C4-2B (cell line): ENCODE measurements around the gene REEP6.

ENCODE experiments used
- H3K27ac ChIP-seq: fragments of 450-650 bp; 2 replicates; pipeline ENCODE4 v1.5.1; 2017
- ZFX ChIP-seq: fragments of 450-650 bp; IDR thresholded peaks from 2 replicates; pipeline ENCODE4 v1.6.1; 2017
- TF ChIP-seq, protein P1 (sequence below): fragments of 450-650 bp; conservative IDR thresholded peaks from 2 replicates; pipeline ENCODE4 v1.5.1; 2017; ENCODE audit warnings: mild to moderate bottlenecking

REEP6 gene

DNA sequence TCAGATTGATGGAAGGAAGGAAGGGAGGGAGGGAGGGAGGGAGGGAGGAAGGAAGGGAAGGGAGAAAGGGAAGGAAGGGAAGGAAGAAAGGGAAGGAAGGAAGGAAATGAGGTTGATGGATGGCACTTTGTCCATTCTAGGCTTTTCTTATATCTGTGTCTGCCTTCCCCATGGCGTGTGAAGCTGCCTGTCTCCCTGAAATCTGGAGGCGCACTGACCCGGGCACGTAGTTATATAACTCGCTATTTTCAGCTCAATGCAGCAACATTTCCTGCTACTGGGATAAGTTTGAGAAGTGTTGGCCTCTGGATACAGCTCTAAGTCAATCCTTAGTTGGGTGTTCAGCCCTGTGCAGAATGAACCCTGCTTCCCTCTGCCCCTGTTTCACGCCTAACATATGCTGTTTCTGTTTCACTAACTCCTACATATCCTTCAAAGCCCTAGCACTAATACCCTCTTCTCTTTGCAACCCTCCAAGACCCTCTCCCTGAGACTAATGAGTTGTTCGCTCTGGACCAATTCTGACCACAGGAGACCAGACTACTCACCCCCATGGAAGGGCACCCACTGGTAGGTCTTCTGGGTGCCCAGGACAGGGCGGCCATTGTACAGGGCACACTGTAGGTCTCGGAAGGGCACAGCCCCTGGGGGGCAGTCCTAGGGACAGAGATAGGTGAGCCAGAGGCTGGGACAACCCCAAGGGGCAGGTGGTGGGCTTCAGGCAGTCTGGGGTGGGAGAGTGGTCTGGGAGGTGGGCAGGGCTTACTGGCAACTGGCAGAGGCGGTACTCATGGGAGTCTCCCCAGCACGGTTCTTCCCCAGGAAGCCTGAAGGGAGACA lies 18.8 kb downstream of the REEP6 start:
- no peak overlapping the region for H3K27ac ChIP-seq
- TF ChIP-seq ZFX = no peak
- TF ChIP-seq, protein P1, sequence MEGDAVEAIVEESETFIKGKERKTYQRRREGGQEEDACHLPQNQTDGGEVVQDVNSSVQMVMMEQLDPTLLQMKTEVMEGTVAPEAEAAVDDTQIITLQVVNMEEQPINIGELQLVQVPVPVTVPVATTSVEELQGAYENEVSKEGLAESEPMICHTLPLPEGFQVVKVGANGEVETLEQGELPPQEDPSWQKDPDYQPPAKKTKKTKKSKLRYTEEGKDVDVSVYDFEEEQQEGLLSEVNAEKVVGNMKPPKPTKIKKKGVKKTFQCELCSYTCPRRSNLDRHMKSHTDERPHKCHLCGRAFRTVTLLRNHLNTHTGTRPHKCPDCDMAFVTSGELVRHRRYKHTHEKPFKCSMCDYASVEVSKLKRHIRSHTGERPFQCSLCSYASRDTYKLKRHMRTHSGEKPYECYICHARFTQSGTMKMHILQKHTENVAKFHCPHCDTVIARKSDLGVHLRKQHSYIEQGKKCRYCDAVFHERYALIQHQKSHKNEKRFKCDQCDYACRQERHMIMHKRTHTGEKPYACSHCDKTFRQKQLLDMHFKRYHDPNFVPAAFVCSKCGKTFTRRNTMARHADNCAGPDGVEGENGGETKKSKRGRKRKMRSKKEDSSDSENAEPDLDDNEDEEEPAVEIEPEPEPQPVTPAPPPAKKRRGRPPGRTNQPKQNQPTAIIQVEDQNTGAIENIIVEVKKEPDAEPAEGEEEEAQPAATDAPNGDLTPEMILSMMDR = no peak

DNA sequence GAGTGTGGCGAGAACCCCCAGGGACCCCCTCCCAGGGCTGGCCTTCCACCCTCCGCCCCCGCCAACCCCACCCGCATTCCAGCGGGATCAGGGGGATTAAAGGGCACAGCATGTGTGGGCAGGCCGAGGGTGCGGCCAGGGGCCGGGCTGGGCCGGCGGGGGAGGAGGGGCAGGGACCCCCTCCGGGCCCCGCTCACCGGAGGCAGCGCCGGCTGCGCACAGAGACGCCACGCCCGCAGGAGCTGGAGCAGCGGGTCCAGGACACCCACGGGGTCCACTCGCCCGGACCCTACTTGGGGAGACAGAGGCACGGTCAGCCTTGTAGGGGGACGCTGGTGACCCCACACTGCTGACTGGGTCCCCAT lies 19.4 kb downstream of the REEP6 start:
- H3K27ac ChIP-seq = no peak overlapping the region
- TF ChIP-seq ZFX = no peak
- TF ChIP-seq, protein P1 = no peak

DNA sequence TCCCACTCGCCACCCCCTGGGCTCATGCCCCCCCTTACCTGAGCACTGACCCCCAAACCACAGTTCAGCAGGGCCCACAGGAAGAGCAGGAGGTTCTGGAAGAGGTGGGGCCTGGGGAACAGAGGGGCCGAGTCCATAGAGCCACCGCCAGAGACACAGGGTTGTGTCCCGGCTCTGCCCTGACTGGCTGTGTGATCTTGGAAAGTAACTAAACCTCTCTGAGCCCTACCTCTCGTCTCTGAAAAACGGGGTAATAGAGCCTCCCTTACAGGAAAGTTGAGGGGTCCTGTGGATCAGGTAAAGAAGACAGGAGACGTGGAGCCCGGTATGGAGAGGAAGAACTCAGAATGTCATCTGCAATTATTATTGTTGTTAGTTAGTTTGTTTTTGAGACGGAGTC lies 19.8 kb downstream of the REEP6 start:
- TF ChIP-seq, protein P1 = no peak
- TF ChIP-seq ZFX = no peak
- H3K27ac ChIP-seq = no peak overlapping the region

DNA sequence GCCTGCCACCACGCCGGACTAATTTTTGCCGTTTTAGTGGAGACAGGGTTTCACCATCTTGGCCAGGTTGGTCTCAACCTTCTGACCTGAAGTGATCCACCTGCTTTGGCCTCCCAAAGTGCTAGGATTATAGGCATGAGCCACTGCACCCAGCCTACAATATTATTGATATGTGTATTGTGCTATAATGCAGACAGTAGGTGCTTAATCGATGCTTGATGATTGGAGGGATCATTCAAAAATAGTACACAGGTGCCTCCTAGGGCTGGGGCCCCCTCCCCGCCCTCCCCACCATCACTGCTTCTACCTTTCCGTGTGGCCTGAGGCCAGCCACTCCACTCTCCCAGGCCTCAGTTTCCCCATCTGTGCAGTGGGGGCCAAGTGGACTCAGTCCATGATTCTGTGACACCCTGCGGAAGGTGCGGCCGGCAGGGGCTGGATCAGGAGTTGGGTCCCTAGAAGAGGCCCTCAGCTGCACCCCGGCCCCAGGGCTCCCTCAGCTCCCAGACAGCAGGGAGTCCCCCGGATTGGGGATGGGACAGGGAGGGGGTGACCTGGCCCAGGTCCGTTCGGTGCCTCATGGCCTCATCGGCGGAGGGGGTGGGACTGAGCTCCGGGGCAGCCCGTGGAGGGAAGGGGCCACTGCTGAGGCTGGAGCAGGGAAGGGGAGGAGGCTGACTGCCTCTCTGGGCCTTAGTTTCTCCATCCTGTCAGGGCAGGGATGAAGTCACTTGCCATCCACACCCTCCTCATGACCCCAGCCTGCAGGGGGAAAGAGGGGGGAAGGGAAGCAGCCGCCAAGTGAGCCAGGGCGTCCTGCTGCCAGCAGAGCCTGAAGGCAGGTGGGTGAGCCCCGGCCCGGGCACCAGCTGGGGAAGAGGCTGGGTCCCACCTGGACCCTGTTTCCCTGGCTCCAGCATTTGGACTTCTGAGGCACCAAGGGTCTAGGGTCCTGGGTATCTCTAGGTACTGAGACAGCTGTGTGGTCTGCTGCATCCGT lies 20.6 kb downstream of the REEP6 start:
- no peak for TF ChIP-seq ZFX
- TF ChIP-seq, protein P1 = no peak
- no peak overlapping the region for H3K27ac ChIP-seq

DNA sequence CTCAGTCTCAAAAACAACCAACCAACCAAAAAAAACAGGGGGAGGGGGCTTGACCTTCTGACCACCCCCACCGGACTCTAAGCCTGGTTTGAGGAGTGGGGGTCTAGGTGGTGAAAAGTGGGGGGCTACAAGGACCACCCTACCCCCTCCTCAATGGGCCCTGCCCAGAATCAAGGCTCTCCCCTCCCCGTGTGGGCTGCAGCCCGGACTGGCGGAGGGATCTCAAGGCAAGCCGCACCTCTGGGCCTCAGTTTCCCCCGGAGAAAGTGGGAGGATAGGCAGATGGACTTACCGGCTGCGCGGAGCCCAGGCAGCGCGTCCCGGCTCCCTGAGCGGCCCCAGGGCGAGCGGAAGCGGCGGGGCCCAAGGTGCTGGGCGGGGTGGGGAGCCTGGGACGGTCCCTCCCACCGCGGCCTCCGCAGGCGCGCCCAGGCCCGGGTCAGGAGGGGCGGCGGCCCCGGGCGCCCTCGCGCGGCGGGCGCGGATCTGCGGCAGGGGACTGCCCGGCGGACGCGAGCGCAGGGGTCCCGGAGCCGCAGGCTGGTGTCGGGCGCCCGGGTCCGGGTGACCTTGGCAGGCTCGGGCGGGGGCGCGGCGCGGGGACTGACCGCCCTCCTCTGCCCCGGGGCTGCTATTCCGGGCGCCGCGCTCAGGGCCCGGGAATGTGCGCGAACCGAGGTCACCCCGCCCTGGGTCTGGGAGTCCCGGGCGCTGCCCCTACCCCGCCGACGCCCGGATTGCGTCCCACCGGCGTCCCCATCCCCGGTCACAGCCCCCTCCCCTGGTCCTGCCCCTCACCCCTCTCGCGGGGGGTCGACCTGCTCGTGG lies 21.9 kb downstream of the REEP6 start, which contains the start of gene ADAMTSL5:
Gene ADAMTSL5, minus strand, starts transcription at position 349 of the 828 bp plus-strand sequence. CDS start 2,076 bp downstream, outside the sequence.
- TF ChIP-seq, protein P1 = no peak; the same call in 1 of the 2 replicates
- TF ChIP-seq ZFX = no peak
- no peak within 1 kb of the TSS for H3K27ac ChIP-seq

DNA sequence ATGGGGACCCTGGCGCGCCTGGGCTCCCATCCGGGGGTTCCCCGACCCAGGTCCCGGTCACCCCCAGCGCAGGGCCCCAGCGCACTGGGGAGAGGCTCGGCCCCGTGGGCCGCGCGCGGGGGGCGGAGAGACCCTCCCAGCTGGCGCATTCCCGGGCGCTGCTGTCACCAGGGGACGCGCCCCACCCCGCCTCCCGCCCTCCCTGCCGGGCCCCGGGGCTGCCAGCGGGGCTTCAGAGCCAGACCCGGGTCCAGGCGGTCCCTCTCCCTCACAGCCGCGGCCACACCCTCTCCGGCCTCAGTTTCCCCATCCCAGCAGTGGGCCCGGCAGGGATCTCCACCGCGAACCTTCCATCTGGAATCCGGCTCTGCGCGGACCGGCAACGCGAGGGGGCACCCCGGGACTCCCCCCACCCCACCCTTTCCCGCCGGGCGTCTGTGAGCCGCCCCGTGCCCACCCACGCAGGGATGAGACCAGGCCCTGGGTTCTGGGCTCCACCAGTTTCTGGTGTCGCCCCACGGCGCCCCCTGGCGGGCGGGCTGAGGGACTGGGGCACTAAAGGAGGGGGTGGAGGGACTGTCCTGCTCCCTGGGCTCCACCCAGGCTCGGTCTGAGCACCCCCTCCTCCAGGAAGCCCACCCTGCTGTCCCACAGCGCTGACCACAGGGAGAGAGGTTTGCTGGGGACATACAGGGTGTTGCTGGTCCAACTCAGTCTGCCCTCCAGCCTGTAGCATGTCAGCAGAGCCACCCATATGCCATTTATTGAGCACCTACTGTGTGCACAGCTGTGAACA lies 22.7 kb downstream of the REEP6 start:
- TF ChIP-seq, protein P1 = peak; percentile 76
- no peak for TF ChIP-seq ZFX
- no peak overlapping the region for H3K27ac ChIP-seq
